ENCODE data around the gene RHOT2.

The RHOT2 gene

GRCh38 chr16:715477-716199 is 47.7 kb downstream of the RHOT2 start:
- DNase-seq (ENCODE audit: low read depth): no peak

GRCh38 chr16:716200-716568 is 48.3 kb downstream of the RHOT2 start:
- DNase-seq (ENCODE audit: low read depth): no peak

- DNase-seq (ENCODE audit: low read depth): no peak
Observed at GRCh38 chr16:716768-717325, 48.9 kb downstream of the RHOT2 start.

- no peak for DNase-seq (ENCODE audit: low read depth)
Observed at GRCh38 chr16:717450-718245, 49.7 kb downstream of the RHOT2 start.

GRCh38 chr16:718389-718788 is 50.5 kb downstream of the RHOT2 start:
- no peak for DNase-seq (ENCODE audit: low read depth)

GRCh38 chr16:718922-719321 is 51.0 kb downstream of the RHOT2 start:
- no peak for DNase-seq (ENCODE audit: low read depth)

GRCh38 chr16:719815-720446 is 52.0 kb downstream of the RHOT2 start:
- DNase-seq (ENCODE audit: low read depth): no peak

- no peak for DNase-seq (ENCODE audit: low read depth)
Observed at GRCh38 chr16:720447-720989, 52.6 kb downstream of the RHOT2 start.

- DNase-seq (ENCODE audit: low read depth): no peak
Observed at GRCh38 chr16:720990-721764, 53.2 kb downstream of the RHOT2 start, which contains the start of gene ANTKMT. ANTKMT (plus strand) TSS chr16:721146; CDS start chr16:721275, 129 bp downstream.

GRCh38 chr16:721765-722540 is 54.0 kb downstream of the RHOT2 start:
- DNase-seq (ENCODE audit: low read depth): no peak

GRCh38 chr16:722835-723633 is 55.1 kb downstream of the RHOT2 start:
- DNase-seq (ENCODE audit: low read depth): no peak

- no peak for DNase-seq (ENCODE audit: low read depth)
Observed at GRCh38 chr16:723695-724094, 55.8 kb downstream of the RHOT2 start.
